Activated CD4-positive, alpha-beta T cell treated with anti-CD3 and anti-CD28 coated beads for 4 hours (primary cell): Measurements from ENCODE around the gene GPR173.

Source experiments
- DNase-seq, 2 donors: peaks; one replicate each; pipeline ENCODE4 v3.0.0-alpha.2; 2020

GPR173 gene

GRCh38 chrX:53091354-53091753 lies 42.8 kb downstream of the GPR173 start:
- DNase-seq: no peak

DNA sequence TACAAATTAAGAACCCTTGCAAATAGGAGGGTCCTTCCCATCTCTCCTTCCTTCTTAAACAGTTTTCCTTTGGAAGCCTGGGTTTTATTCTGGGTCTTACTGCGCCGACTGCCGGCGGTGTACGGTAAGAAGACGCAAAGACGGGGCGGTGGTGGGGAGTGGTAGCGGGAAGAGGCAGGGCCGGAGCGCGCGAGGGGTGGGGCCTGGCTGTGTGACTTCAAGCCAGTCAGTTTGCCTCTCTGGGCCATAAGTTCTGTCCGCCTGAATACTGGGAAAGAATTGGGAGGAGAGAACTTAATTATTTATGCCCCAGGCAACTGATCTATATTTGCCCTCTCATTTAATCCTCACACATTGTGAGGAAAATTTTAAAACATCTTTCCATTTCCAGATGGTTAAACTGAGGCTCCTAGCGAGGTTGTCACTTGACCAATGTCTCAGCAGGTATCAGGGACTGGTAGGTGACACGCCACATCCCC lies 44.6 kb downstream of the GPR173 start:
- peak; percentile 72 to 74 for DNase-seq

DNA sequence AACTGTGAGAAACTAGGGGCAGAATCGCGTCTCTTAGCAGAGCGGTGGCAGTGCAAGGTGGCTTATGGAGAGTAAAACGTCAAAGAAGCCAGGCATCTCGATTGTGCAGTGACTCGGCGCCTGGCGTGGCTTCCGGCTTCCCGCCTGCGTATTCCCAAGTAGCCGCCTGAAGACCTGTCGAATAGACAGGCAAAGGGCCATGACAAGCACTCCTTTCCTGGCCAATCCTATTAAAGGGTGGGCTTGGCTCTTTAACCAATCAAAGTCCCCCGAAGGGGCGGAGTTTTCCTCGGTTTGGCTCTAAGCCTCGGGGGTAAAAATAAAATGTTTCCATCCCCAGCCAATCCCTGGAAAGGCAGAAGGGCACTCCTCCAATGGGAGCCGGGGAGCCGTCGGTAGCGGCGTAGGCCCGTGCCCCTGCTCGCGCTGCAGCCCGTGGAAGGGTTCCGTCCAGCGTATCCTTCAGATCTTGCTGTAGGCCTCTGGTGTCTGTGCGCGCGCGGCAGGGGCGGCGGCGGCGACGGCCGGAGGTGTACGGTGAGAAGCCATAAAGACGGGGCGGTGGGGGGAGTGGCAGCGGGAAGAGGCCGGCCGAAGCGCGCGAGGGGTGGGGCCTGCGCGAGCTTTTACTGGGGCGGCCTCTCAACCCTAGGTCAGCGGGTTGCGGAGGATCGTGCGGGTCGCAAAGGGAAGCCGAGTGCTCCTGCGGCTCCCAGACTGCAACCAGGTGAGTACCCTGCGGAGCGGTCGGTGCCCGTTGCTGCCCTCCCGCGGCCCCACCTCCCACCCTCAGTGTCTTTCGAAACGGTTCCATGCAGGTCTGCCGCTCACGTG lies 45.4 kb downstream of the GPR173 start, which contains the start of gene KANTR:
KANTR (plus strand) TSS at position 395 of the 834 bp plus-strand sequence. CDS start 30,131 bp downstream, outside the sequence.
- peak; percentile 72 to 74 for DNase-seq

DNA sequence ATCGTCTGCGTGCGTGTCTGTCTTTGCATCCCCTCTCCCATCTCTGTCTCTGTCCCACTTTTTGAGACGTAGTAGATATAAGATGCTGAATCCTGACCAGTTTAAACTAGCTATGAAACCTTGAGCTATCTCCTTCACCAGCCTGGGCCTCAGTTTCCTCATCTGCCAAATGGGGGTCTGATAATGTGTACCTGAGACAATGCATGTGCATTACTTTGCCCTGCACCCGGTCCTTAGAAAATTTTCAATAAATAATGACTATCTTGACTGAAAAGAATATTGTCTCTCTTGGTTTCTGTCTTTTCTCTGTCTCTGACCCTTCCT lies 46.0 kb downstream of the GPR173 start:
- DNase-seq: no peak

DNA sequence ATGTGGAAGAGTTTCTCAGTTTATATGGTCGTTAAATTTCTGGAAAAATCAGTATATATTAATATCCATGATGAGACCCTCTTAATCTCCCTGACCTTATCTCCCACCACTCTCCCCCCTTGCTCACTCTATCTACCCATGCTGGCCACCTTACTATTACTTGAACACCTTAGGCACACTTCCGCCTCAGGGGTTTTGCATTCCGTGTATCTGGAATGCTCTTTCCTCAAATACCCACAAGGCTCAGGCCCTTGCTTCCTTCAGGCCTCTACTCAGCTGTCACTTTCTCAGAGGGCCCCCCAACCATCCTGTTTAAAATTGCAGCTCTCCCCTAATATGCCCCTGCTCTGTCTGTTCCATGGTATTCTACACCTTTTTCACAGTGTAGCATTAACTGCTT lies 47.2 kb downstream of the GPR173 start:
- no peak for DNase-seq

DNA sequence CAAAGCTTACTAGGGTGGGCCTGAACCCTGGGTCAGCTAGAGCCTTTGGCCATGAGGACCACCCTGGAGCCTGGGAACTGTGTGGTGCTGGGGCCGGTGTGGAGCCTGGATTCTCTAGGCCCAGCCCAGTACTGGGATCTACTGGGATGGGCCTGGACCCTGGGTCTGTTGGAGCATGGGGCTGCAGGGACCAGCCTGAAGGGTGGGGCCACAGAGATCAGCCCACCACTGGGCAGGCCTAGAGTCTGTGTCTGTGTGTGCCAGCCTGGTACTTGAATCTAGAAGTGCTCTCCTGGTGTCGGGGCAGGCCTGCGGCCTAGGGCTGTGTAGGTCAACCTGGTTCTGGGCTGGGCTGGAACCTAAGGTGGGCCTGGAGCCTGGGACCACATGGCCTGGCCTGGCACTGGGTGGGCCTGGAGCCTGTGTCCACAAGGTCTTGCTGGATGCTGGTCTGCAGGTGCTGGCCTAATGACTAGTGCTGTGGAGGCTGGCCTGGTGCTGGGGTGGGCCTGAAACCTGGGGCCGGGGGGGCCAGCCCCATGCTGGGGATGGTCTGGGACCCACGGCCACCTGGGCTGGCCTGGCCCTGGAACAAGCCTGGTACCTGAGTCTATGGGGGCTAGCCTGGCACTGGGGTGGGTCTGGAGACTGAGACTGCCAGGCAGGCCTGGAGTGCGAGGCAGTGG lies 66.4 kb downstream of the GPR173 start:
- DNase-seq: no peak

- DNase-seq: no peak
Observed at GRCh38 chrX:53115550-53115874, 66.9 kb downstream of the GPR173 start.

GRCh38 chrX:53116101-53116500 lies 67.5 kb downstream of the GPR173 start:
- no peak for DNase-seq

DNA sequence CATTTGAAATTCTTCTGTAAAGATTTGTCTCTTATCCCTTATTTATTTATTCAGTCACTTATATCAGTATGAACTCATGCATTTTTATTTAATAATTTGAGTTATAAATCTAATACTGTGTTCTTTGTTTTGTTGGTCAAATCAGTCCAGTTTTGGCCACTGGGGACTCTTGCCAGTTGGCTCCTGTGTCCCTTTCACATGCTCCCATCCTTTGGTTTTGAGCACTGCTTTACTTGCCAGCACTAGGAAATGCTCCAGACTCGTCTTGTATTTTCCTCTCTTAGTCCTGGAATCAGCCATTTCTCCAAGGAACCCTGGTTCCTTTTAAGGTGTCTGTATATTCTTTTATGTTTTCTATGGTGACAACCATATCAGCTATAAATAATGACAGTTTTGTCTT lies 73.4 kb downstream of the GPR173 start:
- DNase-seq: no peak

GRCh38 chrX:53125506-53125905 lies 76.9 kb downstream of the GPR173 start:
- no peak for DNase-seq

- no peak for DNase-seq
Observed at GRCh38 chrX:53126377-53126776, 77.8 kb downstream of the GPR173 start.

DNA sequence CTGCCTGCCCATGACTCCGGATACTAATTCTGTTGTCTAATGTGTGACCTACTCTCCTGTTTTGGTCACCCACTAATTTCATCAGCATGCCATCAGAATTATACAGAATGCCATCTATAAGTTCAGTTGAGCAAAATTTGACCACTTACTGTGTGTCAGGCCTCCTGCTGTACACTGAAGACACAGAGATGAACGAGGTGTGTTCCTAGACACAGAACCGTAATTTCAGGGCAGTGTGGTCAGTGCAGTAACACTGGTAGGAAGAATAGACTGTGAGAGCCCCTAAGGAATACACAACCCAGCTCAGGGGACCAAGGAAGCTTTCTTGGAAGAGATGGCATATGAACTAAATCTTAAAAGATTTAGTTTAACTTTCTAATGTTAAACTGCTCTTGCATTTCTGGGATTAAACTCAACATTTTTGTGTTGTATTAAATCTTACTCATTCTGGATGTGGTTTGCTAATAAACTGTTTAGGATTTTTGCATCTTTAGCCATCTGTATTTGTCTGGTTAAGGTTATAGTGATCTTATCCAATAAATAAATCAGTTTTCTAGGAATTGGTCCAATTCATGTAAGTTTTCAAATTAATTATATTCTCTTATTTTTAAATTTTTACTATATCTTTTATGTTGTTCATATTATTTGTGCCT lies 79.6 kb downstream of the GPR173 start:
- no peak for DNase-seq
